HG03460 (cell line): Measurements from ENCODE around the gene GPN2.

Experiments
- ATAC-seq: cut with Tn5 transposase; IDR thresholded peaks from one replicate; pipeline ENCODE4 v1.9.1; 2021; ENCODE audit not compliant: unreplicated experiment

GPN2 gene

DNA sequence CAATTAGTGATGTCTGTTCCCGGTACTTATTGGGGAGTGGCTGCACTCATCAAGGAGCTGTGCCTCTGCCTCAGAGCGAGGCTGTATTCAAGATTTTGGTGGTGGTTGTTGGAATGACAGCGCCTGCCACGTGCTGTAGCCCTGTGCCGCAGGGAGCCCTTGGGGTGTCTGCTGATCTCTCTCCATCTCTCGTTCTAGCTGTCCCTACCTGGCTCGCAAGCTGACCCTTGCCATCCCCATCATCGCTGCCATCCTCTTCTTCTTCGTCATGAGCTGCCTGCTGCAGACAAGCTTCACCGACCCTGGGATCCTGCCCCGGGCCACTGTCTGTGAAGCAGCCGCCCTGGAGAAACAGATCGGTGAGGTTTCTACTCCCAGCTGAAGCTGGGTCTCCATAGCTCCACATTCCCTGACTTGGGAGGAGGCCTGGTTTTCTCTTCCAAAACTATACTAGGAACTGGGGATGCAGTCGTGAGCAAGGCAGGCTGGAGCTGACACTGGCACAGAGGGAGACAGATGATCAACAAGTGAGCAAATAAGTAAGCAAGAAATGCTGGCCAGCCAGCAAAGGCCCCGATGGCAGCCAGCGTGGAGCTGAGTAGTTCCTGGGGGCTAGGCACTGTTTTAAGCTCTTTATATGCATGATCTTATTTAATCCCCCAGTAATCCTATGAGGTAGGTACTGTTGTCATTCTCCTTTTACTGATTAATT lies 57.7 kb downstream of the GPN2 start:
- ATAC-seq = no peak

DNA sequence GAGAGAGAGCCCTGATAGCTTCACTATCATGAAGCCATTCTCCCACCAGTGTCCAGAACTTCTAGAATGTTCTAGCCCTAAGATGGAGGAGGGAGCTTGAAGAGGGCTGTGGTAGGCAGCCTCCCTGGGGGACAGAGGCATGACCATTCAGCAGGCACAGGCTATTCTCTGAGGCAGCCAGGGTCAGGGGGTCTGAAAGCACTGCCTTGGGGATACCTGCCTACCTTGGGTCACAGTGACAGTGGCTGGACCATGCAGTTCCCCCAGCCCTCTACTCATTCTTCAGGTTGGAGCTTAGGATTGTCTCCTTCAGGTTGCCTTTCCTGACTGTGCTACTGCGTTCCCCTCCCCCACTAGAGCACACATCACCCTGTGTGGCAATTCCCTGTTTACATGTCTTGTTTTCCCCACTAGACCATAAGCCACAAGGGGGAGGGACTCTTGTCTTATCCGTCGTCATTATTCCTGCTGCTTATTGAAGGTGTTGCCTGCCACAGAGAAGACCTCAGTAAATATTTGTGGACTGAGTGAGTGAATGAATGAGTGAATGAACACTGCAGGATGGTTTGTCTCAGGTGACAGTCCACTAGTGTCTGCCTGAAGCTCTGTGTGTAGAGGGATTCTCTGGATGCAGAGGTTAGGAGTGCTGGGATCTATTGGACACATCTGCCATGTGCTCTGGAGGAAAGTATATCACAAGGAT lies 58.4 kb downstream of the GPN2 start:
- ATAC-seq = no peak

DNA sequence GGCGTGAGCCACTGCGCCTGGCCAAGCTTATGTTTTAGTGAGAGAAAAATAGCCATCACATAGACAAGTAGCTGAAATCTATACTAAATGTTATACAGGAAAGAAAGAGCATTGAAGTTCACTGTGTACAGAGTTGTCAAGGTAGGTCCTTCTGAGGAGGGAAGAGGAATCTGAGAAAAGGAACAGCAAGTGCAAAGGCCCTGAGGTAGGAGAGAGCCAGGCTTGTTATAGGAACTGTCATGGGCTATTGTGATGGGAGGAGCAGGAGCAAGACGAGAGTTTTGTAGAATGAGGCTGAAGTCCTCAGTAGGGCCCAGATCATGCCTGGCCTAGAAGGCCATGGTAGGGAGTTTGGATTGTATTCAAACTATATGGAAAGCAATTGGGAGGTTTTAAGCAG lies 59.0 kb downstream of the GPN2 start:
- no peak for ATAC-seq

DNA sequence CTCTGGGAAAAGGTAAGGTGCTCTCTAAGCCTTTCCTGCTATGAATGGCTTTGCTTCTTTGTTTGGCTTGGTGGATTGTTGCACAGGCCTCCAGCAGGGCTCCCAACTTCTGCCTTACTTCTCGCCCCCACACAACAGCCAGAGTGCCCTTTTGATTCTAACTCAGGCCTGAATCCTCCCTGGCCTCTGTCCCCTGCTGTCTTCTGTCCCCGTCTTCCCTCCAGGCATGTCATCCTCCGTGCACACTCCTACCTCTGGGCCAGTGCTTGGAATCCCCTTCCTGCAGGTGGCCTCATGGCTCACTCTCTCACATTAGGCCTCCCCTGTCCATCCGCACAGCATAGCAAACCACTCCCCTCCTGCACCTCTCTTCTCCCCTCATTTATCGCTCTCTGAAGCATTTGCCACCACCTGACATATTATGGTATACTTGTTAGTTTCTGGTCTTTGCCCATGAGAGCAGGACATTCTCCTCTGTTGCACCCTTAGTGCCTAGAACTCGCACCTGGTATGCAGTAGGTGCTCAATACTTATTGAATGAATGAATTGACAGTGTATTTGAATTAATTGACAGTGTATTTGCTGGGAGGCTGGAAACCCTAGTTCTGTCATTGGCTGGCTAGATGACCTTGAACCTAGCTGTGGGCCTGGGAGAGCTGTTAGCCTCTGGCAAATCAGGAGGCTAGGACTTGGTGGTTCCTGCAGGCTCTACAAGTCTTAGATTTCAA lies 60.7 kb downstream of the GPN2 start:
- ATAC-seq = no peak

DNA sequence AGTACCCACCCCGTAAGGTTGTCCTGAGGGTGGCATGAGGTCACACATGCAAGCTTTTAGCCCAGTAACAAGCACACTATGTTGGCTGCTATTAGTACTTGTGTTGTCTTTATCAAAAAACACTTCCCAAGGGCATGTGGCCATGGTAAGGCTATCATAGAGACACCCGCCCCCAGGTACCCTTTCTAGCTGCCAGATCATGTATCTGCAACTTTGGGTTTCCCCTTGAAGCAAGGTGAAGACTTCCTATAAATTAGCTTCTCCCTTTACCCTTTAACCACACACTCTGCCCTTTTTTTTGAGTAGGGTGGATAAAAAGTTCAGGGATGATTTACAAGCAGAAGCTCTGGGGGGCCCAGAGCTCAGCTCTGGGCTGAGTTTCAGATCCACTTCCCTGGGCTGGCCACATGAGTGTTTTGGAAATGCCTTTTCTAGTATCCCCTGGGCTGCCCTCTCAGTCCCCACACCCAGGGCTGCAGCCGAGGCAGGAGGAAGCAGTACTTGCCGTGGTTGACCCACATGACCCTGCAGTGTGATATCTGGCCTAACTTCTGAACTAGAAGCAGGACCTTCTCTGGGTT lies 61.6 kb downstream of the GPN2 start:
- no peak for ATAC-seq

DNA sequence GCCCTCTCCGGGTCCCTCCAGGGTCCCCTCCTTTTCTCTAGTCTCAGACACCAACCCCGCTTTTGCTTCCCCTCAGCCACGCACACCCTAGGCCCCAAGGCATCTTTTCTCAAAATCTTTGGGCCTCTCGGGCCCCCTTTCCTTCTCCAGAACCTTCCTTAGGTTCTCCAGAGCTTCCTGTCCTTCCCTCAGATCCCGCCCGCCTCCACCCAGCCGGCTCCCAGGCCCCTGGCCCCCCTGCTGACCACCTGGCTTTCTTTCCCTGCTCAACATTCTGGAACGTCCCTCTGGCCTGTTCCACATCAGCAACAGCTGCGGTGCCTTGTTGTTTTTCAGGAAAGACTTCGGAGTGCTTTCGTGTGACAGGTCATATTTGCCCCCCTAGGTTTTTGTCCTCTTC lies 62.4 kb downstream of the GPN2 start:
- ATAC-seq = no peak

DNA sequence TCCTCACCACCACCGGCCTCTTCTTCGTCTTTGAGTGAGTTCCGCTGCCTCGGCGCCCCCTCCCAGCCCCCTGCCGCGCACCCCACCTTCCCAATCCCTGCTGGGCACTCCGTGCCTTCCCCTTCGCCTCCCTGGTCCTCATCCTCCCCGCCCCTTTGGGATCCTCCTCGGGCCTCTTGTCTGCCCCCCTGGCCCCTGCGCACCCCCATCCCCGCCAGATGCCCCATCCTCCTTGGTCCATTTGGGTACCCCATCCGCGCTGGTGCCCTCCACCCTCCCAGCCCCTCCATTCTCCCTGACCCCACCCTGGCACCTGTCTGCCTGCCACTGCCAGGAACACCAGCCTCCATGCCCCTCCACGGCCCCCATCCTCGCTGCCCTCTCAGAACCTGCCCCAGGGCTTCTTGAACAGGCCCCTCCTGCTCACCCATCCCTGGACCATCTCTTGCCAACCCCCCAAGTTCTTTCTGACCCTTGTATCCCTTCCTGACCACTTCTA lies 62.9 kb downstream of the GPN2 start:
- peak; percentile 21 for ATAC-seq

DNA sequence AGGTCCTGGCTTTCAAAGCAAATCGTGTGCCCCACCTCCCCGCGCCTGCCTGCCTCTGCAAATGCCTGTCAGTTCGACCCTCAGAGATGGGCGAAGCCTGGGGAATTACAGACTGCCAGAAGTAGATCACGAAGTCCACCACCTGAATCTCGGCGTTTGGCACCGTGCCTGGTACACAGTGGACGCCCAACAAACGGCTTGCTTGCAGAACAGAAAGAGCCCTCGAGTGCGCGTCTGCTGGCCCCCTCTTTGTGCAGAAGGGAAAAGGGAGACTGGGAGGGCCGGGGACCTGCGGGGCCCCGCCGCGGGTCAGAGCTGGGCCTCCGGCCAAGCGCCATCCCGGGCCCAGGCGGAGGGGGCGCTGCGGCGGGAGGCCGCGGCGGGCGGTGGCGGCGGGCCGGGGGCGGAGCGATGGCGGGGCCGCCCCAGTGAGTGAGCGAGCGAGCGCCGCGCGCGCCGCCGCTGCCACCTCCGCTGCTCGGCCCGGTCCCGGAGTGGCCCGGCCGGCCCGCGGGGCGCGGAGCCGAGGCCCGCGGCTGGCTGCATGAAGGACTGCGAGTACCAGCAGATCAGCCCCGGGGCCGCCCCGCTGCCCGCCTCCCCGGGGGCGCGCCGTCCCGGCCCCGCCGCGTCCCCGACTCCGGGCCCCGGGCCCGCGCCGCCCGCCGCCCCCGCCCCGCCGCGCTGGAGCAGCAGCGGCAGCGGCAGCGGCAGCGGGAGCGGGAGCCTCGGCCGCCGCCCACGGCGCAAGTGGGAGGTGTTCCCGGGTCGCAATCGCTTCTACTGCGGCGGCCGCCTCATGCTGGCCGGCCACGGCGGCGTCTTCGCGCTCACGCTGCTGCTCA lies 63.6 kb downstream of the GPN2 start, which contains the start of gene ZDHHC18:
Gene ZDHHC18 (plus strand): TSS at position 428 of the 845 bp plus-strand sequence. CDS start 117 bp downstream, at position 545.
- ATAC-seq = peak; percentile 64
